ENCODE results near the gene LY6G6F. TPM values are rescaled to one million over a fixed set of nuclear protein-coding genes. Genes with fewer than 3 reads are reported as not detected.

Gene LY6G6F
- total and polyA plus RNA-seq, 2 experiments from 2014 or later, result not detected

- Mint-ChIP-seq H3K27me3 (ENCODE audit: insufficient read depth, low read depth, poor library complexity) (peaks cover 30% of the 10 kb centered on the region), H3K9me3 (no peaks in the 10 kb centered on the region; the same call in 2 of the 3 replicates), H3K4me1 (peaks cover 46% of the 10 kb centered on the region), H3K36me3 (ENCODE audit: low read depth) (peaks cover 61% of the 10 kb centered on the region), H3K27ac (peak overlapping the region; percentile 98; the same call in 1 of the 2 replicates), H3K4me3 (peak overlapping the region; percentile 93)
- no peaks in the 10 kb centered on the region for H3K9me2 ChIP-seq (ENCODE audit: insufficient read depth)
- H3K4me2 ChIP-seq, result peak overlapping the region; percentile 89
- H3K36me3 ChIP-seq (ENCODE audit: insufficient read depth), result peaks cover 27% of the 10 kb centered on the region
- TF ChIP-seq CREB1 (CRISPR knock-in tag; IDR thresholded peaks at IDR 0.05; ENCODE audit: low read depth) (no peak), NANOG (IDR thresholded peaks at IDR 0.05; ENCODE audit: borderline replicate concordance) (no peak), POLR2AphosphoS5 (IDR thresholded peaks at IDR 0.05; ENCODE audit: low read depth) (no peak), JUNB (IDR thresholded peaks at IDR 0.05; ENCODE audit: unreplicated experiment) (no peak), ZNF114 (CRISPR knock-in tag; IDR thresholded peaks at IDR 0.05) (no peak), STAT1 (IDR thresholded peaks at IDR 0.05; ENCODE audit: unreplicated experiment) (no peak), ZNF462 (CRISPR knock-in tag; IDR thresholded peaks at IDR 0.05) (no peak), EZH2 (IDR thresholded peaks at IDR 0.05; ENCODE audit: low read depth, unreplicated experiment) (no peak), ZNF331 (CRISPR knock-in tag; IDR thresholded peaks at IDR 0.05; ENCODE audit: low read depth) (no peak), EZH2phosphoT487 (IDR thresholded peaks at IDR 0.05; ENCODE audit: unreplicated experiment) (no peak)
- TF ChIP-seq, protein P1, sequence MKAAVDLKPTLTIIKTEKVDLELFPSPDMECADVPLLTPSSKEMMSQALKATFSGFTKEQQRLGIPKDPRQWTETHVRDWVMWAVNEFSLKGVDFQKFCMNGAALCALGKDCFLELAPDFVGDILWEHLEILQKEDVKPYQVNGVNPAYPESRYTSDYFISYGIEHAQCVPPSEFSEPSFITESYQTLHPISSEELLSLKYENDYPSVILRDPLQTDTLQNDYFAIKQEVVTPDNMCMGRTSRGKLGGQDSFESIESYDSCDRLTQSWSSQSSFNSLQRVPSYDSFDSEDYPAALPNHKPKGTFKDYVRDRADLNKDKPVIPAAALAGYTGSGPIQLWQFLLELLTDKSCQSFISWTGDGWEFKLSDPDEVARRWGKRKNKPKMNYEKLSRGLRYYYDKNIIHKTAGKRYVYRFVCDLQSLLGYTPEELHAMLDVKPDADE (IDR thresholded peaks at IDR 0.05), result no peak
- TF ChIP-seq, protein P2, sequence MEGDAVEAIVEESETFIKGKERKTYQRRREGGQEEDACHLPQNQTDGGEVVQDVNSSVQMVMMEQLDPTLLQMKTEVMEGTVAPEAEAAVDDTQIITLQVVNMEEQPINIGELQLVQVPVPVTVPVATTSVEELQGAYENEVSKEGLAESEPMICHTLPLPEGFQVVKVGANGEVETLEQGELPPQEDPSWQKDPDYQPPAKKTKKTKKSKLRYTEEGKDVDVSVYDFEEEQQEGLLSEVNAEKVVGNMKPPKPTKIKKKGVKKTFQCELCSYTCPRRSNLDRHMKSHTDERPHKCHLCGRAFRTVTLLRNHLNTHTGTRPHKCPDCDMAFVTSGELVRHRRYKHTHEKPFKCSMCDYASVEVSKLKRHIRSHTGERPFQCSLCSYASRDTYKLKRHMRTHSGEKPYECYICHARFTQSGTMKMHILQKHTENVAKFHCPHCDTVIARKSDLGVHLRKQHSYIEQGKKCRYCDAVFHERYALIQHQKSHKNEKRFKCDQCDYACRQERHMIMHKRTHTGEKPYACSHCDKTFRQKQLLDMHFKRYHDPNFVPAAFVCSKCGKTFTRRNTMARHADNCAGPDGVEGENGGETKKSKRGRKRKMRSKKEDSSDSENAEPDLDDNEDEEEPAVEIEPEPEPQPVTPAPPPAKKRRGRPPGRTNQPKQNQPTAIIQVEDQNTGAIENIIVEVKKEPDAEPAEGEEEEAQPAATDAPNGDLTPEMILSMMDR (conservative IDR thresholded peaks at IDR 0.05; ENCODE audit: low read depth in 2 of 2), result no peak
- TF ChIP-seq, protein P3, sequence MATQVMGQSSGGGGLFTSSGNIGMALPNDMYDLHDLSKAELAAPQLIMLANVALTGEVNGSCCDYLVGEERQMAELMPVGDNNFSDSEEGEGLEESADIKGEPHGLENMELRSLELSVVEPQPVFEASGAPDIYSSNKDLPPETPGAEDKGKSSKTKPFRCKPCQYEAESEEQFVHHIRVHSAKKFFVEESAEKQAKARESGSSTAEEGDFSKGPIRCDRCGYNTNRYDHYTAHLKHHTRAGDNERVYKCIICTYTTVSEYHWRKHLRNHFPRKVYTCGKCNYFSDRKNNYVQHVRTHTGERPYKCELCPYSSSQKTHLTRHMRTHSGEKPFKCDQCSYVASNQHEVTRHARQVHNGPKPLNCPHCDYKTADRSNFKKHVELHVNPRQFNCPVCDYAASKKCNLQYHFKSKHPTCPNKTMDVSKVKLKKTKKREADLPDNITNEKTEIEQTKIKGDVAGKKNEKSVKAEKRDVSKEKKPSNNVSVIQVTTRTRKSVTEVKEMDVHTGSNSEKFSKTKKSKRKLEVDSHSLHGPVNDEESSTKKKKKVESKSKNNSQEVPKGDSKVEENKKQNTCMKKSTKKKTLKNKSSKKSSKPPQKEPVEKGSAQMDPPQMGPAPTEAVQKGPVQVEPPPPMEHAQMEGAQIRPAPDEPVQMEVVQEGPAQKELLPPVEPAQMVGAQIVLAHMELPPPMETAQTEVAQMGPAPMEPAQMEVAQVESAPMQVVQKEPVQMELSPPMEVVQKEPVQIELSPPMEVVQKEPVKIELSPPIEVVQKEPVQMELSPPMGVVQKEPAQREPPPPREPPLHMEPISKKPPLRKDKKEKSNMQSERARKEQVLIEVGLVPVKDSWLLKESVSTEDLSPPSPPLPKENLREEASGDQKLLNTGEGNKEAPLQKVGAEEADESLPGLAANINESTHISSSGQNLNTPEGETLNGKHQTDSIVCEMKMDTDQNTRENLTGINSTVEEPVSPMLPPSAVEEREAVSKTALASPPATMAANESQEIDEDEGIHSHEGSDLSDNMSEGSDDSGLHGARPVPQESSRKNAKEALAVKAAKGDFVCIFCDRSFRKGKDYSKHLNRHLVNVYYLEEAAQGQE (IDR thresholded peaks at IDR 0.05; ENCODE audit: unreplicated experiment), result no peak
- no peak for ATAC-seq
- peak overlapping the region; percentile 94 for H3K27ac ChIP-seq (ENCODE audit: low read depth)
- peaks cover 12% of the 10 kb centered on the region for H4K20me1 ChIP-seq (replicated peaks; ENCODE audit: insufficient read depth)
- no peak overlapping the region for H2AFZ ChIP-seq
- H3K79me2 ChIP-seq (replicated peaks; ENCODE audit: insufficient read depth), result peaks cover 60% of the 10 kb centered on the region
- no peaks in the 10 kb centered on the region for H3K27me3 ChIP-seq (ENCODE audit: insufficient read depth)
- DNase-seq (ENCODE audit: low spot score), result no peak
- peak overlapping the region; percentile 97 for H3K4me3 ChIP-seq
- peaks cover 26% of the 10 kb centered on the region for H3K4me1 ChIP-seq (ENCODE audit: insufficient read depth)
- peaks cover 21% of the 10 kb centered on the region; the same call in 1 of the 2 replicates for H3F3A ChIP-seq (replicated peaks; ENCODE audit: low read depth)
These were observed 43.3 kb upstream of the LY6G6F start for GRCh38 chr6:31663126-31663960.
